Measurements from ENCODE around the gene ANKDD1B.
"Not testable (repeated sequence)": the region's sequence is repeated elsewhere in the genome, so short reads cannot be mapped to it uniquely, and the experiment has no call there.

Gene ANKDD1B

DNA sequence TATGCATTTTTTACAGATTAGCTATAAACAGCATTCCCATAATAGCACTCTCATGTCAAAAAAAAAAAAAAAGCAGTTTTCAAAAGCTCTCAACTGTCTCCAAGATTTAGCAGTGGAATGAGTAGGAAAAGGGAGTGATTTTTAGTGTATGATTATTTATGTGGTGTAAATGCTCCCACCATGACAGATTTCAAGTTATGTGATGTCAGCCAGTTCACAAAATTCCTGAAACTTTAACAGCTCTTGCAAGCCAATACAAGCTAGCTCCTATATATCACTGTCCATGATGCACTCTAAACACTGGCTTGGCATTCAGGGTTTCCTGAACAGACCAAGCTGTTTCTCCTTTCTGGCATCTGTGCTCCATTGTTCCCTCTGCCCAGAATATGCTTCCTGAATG lies 7.9 kb upstream of the ANKDD1B start:
- no peak overlapping the region for H3K27ac ChIP-seq (ENCODE audit: low read depth, low read length)
- no peak overlapping the region for H3K4me2 ChIP-seq (ENCODE audit: low read depth, low read length, poor library complexity, severe bottlenecking)
- H4K20me1 ChIP-seq (ENCODE audit: low read depth, low read length), result no peaks in the 10 kb centered on the region
- H3K27me3 ChIP-seq (ENCODE audit: low read length), result no peaks in the 10 kb centered on the region
- no peak overlapping the region for H3K9ac ChIP-seq (ENCODE audit: low read length)
- H3K36me3 ChIP-seq (ENCODE audit: low read length), result no peaks in the 10 kb centered on the region; the same call in 1 of the 2 replicates
- no peaks in the 10 kb centered on the region for H3K79me2 ChIP-seq (ENCODE audit: insufficient read depth, low read length)
- H2AFZ ChIP-seq (ENCODE audit: low read depth, low read length, severe bottlenecking), result no peak overlapping the region
- no peaks in the 10 kb centered on the region for H3K9me3 ChIP-seq (ENCODE audit: insufficient read depth, low read length)
- no peak for TF ChIP-seq EZH2phosphoT487 (conservative IDR thresholded peaks at IDR 0.05; ENCODE audit: low read length)
- TF ChIP-seq, protein P1, sequence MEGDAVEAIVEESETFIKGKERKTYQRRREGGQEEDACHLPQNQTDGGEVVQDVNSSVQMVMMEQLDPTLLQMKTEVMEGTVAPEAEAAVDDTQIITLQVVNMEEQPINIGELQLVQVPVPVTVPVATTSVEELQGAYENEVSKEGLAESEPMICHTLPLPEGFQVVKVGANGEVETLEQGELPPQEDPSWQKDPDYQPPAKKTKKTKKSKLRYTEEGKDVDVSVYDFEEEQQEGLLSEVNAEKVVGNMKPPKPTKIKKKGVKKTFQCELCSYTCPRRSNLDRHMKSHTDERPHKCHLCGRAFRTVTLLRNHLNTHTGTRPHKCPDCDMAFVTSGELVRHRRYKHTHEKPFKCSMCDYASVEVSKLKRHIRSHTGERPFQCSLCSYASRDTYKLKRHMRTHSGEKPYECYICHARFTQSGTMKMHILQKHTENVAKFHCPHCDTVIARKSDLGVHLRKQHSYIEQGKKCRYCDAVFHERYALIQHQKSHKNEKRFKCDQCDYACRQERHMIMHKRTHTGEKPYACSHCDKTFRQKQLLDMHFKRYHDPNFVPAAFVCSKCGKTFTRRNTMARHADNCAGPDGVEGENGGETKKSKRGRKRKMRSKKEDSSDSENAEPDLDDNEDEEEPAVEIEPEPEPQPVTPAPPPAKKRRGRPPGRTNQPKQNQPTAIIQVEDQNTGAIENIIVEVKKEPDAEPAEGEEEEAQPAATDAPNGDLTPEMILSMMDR (IDR thresholded peaks at IDR 0.05; ENCODE audit: insufficient read depth, low read length, poor library complexity, severe bottlenecking), result no peak
- no peak overlapping the region for H3K4me3 ChIP-seq (ENCODE audit: insufficient read depth, low read length, poor library complexity, severe bottlenecking)
- H3K9me2 ChIP-seq (replicated peaks; ENCODE audit: insufficient read depth, low read length), result no peaks in the 10 kb centered on the region
- H3F3A ChIP-seq (ENCODE audit: insufficient read depth), result no peaks in the 10 kb centered on the region

DNA sequence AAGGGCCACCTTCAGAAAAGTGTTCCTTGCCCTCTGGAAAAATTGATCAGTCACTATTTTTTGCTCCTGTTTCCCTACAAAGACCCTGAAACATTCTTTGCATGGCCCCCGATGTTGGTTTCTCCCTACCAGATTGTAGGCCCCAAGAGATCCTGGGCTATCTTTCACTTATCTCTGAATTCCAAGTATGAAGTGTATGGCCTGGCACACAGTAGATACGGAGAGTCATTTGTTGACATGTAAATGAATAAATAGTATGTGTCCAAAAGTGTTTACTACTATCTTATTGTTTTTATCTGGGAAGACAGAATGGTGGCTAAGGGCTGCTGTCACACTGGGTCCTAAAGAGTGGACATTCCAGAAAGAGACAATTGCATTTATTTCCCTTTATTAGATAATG lies 7.4 kb upstream of the ANKDD1B start:
- H3K4me2 ChIP-seq (ENCODE audit: low read depth, low read length, poor library complexity, severe bottlenecking), result no peak overlapping the region
- no peaks in the 10 kb centered on the region for H3K79me2 ChIP-seq (ENCODE audit: insufficient read depth, low read length)
- H3K9ac ChIP-seq (ENCODE audit: low read length), result no peak overlapping the region
- no peak overlapping the region for H2AFZ ChIP-seq (ENCODE audit: low read depth, low read length, severe bottlenecking)
- H3K36me3 ChIP-seq (ENCODE audit: low read length), result no peaks in the 10 kb centered on the region
- no peaks in the 10 kb centered on the region for H3K9me3 ChIP-seq (ENCODE audit: insufficient read depth, low read length)
- H3F3A ChIP-seq (ENCODE audit: insufficient read depth), result no peaks in the 10 kb centered on the region
- no peaks in the 10 kb centered on the region for H3K27me3 ChIP-seq (ENCODE audit: low read length)
- H3K27ac ChIP-seq (ENCODE audit: low read depth, low read length), result no peak overlapping the region
- no peak for TF ChIP-seq EZH2phosphoT487 (conservative IDR thresholded peaks at IDR 0.05; ENCODE audit: low read length)
- TF ChIP-seq, protein P1 (IDR thresholded peaks at IDR 0.05; ENCODE audit: insufficient read depth, low read length, poor library complexity, severe bottlenecking), result no peak
- H4K20me1 ChIP-seq (ENCODE audit: low read depth, low read length), result no peaks in the 10 kb centered on the region
- H3K9me2 ChIP-seq (replicated peaks; ENCODE audit: insufficient read depth, low read length), result no peaks in the 10 kb centered on the region
- no peak overlapping the region for H3K4me3 ChIP-seq (ENCODE audit: insufficient read depth, low read length, poor library complexity, severe bottlenecking)

DNA sequence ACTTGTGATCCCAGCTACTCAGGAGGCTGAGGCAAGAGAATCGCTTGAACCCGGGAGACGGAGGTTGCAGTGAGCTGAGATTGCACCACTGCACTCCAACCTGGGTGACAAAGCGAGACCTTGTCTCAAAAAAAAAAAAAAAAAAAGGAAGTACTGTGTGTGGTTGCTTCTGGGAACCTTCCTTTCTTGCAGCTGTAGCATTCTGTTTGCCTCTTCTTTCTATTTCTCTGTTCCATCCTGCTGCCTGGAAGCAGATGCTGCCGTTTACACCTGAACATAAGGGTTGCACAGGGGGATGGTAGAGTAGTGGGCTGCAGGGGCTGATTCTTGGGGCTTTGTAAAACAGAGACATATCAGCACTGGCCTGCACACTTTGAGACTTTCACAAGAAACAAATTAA lies 3.9 kb upstream of the ANKDD1B start:
- not testable (repeated sequence) for H3F3A ChIP-seq (ENCODE audit: insufficient read depth)

DNA sequence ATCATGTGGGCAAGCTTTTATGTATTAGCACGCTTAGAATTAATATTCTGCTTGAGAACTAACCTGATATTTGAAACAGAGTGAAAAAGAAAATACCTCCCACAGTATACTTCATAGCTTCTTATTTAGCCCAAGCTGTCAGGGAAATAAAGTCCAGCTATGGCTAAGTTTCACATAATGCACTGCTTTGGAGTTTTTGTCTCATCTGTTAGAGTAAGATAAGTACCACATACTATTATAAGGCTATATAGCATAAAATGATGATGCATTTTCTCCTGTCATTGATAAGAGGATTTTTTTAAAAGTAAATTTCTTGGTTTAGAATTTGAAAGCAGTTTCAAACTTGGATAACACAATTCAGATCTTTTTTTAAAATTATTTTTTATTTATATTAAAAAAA lies 2.4 kb upstream of the ANKDD1B start:
- Histone ChIP-seq H3F3A (ENCODE audit: insufficient read depth) (no peaks in the 10 kb centered on the region), H3K79me2 (ENCODE audit: insufficient read depth, low read length) (no peaks in the 10 kb centered on the region), H3K9me2 (replicated peaks; ENCODE audit: insufficient read depth, low read length) (no peaks in the 10 kb centered on the region), H3K4me2 (ENCODE audit: low read depth, low read length, poor library complexity, severe bottlenecking) (no peak overlapping the region), H2AFZ (ENCODE audit: low read depth, low read length, severe bottlenecking) (no peak overlapping the region), H3K9me3 (ENCODE audit: insufficient read depth, low read length) (no peaks in the 10 kb centered on the region), H3K9ac (ENCODE audit: low read length) (no peak overlapping the region), H3K36me3 (ENCODE audit: low read length) (no peaks in the 10 kb centered on the region), H4K20me1 (ENCODE audit: low read depth, low read length) (no peaks in the 10 kb centered on the region), H3K27ac (ENCODE audit: low read depth, low read length) (no peak overlapping the region), H3K27me3 (ENCODE audit: low read length) (no peaks in the 10 kb centered on the region), H3K4me3 (ENCODE audit: insufficient read depth, low read length, poor library complexity, severe bottlenecking) (no peak overlapping the region)
- no peak for TF ChIP-seq EZH2phosphoT487 (conservative IDR thresholded peaks at IDR 0.05; ENCODE audit: low read length)
- TF ChIP-seq, protein P1 (IDR thresholded peaks at IDR 0.05; ENCODE audit: insufficient read depth, low read length, poor library complexity, severe bottlenecking), result no peak

More for the DNA sequence above, 3.9 kb upstream of the ANKDD1B start:
- H3K9ac ChIP-seq (ENCODE audit: low read length); H3K36me3 ChIP-seq (ENCODE audit: low read length); H3K4me3 ChIP-seq (ENCODE audit: insufficient read depth, low read length, poor library complexity, severe bottlenecking); H3K9me3 ChIP-seq (ENCODE audit: insufficient read depth, low read length); H4K20me1 ChIP-seq (ENCODE audit: low read depth, low read length); H3K9me2 ChIP-seq (replicated peaks; ENCODE audit: insufficient read depth, low read length); H3K27me3 ChIP-seq (ENCODE audit: low read length); H3K4me2 ChIP-seq (ENCODE audit: low read depth, low read length, poor library complexity, severe bottlenecking); H2AFZ ChIP-seq (ENCODE audit: low read depth, low read length, severe bottlenecking); H3K27ac ChIP-seq (ENCODE audit: low read depth, low read length); H3K79me2 ChIP-seq (ENCODE audit: insufficient read depth, low read length): not testable (repeated sequence)

Measured in SU-DHL-6 (cell line).